GM10266 (cell line): ENCODE data around the gene PLEKHH2.
"Not testable (repeated sequence)": the region's sequence is repeated elsewhere in the genome, so short reads cannot be mapped to it uniquely, and the experiment has no call there.

Experiments used
- DNase-seq: peaks from one replicate; pipeline ENCODE4 v3.0.0; 2012; ENCODE audit errors: extremely low spot score
- CTCF ChIP-seq: IDR thresholded peaks from 2 replicates; pipeline ENCODE4 v1.5.1; 2012; ENCODE audit warnings: mild to moderate bottlenecking, low read depth; ENCODE audit not compliant: control insufficient read depth, insufficient read depth; ENCODE audit errors: missing control alignments

The PLEKHH2 gene

DNA sequence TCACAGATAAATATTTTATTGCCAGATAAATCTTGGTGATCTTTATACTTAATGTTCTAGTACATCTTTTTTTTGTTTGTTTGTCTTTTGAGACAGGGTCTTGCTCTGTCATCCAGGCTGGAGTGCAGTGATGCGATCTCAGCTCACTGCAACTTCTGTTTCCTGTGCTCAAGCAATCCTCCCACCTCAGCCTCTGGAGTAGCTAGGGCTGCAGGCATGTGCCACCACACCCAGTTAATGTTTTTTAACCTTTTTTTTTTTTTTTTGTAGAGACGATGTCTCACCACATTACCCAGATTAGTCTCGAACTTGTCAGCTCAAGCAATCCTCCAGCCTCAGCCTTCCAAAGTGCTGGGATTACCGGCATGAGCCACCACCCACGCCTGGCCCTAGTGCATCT lies 48.3 kb downstream of the PLEKHH2 start:
- no peak for TF ChIP-seq CTCF
- DNase-seq = no peak

GRCh38 chr2:43689999-43690398 lies 52.9 kb downstream of the PLEKHH2 start:
- no peak for TF ChIP-seq CTCF
- DNase-seq = no peak

GRCh38 chr2:43692428-43692994 lies 55.5 kb downstream of the PLEKHH2 start:
- no peak for DNase-seq
- TF ChIP-seq CTCF = no peak

DNA sequence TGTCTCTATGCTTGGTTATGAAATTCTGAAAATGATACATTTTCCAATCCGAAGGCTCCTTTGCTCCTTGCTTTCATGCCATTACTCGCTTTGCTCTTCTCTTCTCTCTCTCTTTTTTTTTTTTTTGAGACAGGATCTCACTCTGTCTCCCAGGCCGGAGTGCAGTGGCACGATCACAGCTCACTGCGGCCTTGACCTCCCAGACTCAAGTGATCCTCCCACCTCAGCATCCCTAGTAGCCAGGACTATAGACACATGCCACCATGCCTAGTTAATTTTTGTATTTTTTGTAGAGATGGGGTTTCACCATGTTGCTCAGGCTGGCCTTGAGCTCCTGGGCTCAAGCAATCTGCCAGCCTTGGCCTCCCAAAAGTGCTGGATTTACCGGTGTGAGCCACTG lies 61.1 kb downstream of the PLEKHH2 start:
- DNase-seq = not testable (repeated sequence)

- no peak for TF ChIP-seq CTCF
- no peak for DNase-seq
Observed at GRCh38 chr2:43699761-43700160, 62.7 kb downstream of the PLEKHH2 start.

DNA sequence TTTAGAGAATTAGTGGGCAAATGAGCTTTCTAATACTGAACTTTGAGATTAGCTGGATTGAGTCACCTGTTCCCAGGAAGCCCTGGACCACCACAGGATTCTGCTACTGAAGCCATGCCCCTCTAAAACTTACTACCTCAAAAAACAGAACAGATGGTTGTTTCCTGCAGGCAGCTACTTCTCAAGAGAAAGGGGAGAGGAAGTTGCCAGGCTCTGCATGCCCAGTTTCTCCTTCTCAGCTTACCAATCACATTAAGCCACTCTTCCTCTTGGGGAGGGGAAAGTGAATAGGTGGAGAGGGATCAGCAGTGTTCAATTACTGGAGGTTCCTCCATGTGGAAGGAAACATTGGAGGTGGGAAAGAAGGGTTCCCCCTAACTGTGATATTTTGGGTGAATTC lies 64.1 kb downstream of the PLEKHH2 start:
- no peak for TF ChIP-seq CTCF
- DNase-seq = no peak

DNA sequence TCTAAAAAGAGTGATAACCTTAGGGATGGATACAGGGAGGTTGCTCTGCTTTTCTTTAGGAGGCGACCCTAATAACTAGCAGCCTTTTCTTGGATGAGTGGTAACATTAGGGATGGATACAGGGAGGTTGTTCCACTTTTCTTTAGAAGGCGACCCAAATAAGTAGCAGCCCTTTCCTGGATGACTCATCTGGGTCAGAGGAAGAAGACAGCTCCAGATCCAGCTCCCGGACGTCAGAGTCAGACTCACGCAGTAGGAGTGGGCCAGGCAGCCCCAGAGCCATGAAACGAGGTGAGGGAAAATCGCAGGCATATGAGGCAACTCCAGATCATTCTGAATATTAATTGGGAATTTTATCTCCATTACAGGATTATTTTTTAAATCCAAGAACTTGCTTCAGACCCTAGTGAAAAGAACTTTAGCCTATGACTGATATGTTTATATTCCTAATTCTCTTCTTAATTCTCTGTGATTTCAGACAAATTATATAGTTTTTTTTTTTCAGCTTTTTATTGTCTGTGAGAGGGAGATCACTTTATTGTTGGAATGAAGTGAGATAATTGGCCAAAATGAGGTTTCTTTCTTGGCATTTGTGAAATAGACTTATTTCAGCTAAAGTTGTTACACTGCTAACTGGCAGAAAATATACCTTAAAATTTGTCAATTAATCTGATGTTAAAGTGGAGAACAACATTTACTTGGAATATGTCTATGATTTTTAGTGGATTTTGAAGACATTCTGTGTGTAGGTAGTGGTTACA lies 70.4 kb downstream of the PLEKHH2 start:
- no peak for TF ChIP-seq CTCF
- DNase-seq = no peak

- TF ChIP-seq CTCF = no peak
Observed at GRCh38 chr2:43708178-43708577, 71.1 kb downstream of the PLEKHH2 start.

More at GRCh38 chr2:43708178-43708577, 71.1 kb downstream of the PLEKHH2 start:
- no peak for DNase-seq
